ENCODE results near the gene NEBL. TPM values are rescaled to one million over a fixed set of nuclear protein-coding genes. Genes with fewer than 3 reads are reported as not detected.

NEBL gene
- polyA plus RNA-seq, 1 donor: 0.96 TPM

- DNase-seq (ENCODE audit: low read depth): no peak
Measured at GRCh38 chr10:20901110-20901509, 4.0 kb upstream of the NEBL start.

GRCh38 chr10:20898866-20899535 is 1.9 kb upstream of the NEBL start:
- DNase-seq (ENCODE audit: low read depth): no peak

DNA sequence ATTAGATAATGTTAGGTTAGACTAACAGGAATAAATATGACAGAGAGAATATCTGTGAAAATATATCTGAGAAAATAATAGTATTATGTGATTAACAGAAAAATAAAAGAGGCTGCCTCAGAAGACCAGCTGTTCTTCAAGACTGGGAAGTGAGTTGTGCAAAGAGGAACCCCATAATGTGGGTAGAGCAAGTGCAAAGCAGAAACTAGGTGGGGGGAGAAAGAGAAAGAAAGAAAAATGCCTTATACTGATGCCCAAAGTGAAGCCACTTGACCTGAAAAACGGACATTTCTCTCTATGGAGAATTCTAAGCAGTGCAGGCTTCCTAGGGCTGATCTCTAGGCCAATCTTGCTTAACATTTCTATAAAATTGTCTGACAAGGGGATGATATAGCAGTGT is 3.8 kb downstream of the NEBL start:
- DNase-seq (ENCODE audit: low read depth): no peak

DNA sequence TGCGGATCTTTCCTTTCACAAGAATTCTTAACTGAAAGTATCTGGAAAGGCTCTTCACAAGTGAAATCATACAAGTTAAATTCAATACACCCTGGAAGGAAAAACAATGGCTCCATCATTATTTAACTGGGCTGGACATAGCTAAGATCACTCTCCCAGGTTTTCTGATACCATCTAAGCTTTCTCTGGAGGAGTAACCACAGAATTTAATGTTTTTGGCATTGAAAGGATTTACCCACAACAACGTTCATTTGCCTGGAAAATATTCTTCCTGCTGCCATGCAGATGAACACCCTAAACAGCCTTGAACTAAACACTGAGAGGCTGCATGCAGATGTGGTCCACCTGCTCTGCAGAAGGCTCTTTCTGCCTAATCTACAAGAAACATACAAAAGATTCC is 4.3 kb downstream of the NEBL start:
- no peak for DNase-seq (ENCODE audit: low read depth)

DNA sequence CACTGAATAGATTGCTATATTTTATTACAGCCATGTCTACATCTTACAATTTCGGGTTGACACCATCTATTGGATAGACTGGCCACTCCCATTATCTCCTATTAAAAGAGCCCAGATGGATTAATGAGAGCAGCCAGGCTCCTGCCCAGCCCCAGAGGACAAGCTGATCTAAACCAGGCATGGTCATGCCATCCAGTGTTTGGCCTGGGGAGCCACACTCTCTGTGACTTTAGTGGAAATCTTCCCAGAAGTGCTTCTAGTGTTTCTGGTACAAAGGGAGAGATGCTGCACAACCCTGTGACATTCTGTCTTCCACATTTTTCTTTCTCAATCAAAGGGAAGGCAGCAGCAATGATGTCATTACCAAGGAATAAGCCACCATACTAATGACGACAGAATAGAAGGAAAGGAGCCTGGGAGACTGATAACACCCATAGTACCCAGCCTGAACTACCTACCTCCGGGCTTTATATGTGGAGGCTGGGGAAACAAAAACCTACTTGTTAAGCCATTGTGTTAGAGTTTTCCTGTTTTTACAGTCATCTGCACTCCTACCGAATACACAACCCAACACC is 5.0 kb downstream of the NEBL start:
- no peak for DNase-seq (ENCODE audit: low read depth)

GRCh38 chr10:20891338-20891714 is 5.8 kb downstream of the NEBL start:
- DNase-seq (ENCODE audit: low read depth): no peak

- DNase-seq (ENCODE audit: low read depth): no peak
Measured at GRCh38 chr10:20890491-20891337, 6.4 kb downstream of the NEBL start.

DNA sequence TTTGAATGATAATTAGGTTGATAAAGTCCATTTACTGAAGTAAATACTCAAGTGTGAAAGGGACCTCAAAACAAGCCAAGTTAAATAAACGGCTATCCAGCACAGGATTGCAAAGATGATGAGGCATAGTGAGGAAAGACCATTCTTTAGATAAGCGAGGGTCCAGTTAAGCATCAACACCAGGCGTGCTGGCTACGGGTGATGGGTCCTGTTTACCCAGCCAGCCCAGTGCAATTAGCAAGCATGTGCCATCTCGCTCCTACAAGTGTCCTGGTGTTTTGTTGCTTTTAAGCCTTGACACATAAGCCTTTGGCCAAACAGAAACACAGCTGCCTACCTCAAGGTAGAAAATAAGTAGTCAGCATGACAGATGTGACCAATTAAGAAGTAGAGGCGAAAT is 7.1 kb downstream of the NEBL start:
- no peak for DNase-seq (ENCODE audit: low read depth)

GRCh38 chr10:20888620-20889330 is 8.3 kb downstream of the NEBL start:
- no peak for DNase-seq (ENCODE audit: low read depth)

- DNase-seq (ENCODE audit: low read depth): no peak
Measured at GRCh38 chr10:20887706-20888555, 9.2 kb downstream of the NEBL start.

- no peak for DNase-seq (ENCODE audit: low read depth)
Measured at GRCh38 chr10:20885678-20886077, 11.4 kb downstream of the NEBL start.

GRCh38 chr10:20883552-20883951 is 13.6 kb downstream of the NEBL start:
- DNase-seq (ENCODE audit: low read depth): no peak

DNA sequence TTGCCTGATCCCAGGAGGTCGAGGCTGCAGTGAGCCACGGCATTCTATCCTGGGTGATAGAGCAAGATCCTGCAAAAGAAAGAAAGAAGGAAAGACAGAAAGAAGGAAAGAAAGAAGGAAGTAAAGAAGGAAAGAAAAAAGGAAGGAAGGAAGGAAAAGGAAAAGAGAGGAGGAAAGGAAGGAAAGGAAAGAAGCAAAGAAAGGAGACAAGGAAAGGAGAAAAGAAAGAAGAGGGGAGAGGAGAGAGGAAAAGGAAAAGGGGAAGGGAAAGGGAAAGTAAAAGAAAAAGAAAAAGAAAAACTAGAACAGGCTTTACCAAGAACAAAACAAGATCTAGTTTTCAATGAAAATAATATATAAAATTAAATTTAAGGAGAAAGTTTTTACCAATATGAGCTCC is 15.0 kb downstream of the NEBL start:
- DNase-seq (ENCODE audit: low read depth): no peak

GRCh38 chr10:20879136-20879535 is 18.0 kb downstream of the NEBL start:
- DNase-seq (ENCODE audit: low read depth): no peak

GRCh38 chr10:20877986-20878983 is 18.8 kb downstream of the NEBL start:
- no peak for DNase-seq (ENCODE audit: low read depth)

- DNase-seq (ENCODE audit: low read depth): no peak
Measured at GRCh38 chr10:20877554-20877953, 19.6 kb downstream of the NEBL start.

- no peak for DNase-seq (ENCODE audit: low read depth)
Measured at GRCh38 chr10:20874261-20874660, 22.9 kb downstream of the NEBL start.

DNA sequence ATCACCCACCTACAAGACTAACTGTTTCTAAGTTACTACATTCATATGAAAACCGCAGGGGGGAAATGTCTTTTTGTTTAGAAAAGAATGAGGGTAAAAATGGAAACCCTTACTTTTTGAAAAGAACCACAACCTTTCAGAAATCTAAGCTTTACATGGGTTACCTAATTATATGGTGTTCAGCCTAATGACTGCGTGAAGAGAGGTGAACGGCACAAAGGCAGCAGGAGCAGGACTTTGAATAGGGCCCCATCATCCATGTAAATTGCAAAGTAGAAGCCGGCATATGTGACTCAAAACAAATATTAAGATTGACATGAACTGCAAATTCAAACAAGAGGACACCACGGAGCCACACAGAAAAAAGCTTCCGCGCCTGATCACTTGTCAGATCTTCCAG is 25.1 kb downstream of the NEBL start:
- no peak for DNase-seq (ENCODE audit: low read depth)

GRCh38 chr10:20870834-20871233 is 26.3 kb downstream of the NEBL start:
- no peak for DNase-seq (ENCODE audit: low read depth)

- no peak for DNase-seq (ENCODE audit: low read depth)
Measured at GRCh38 chr10:20863008-20863407, 34.1 kb downstream of the NEBL start.
